Measurements from ENCODE around the gene SASH3.

DNA sequence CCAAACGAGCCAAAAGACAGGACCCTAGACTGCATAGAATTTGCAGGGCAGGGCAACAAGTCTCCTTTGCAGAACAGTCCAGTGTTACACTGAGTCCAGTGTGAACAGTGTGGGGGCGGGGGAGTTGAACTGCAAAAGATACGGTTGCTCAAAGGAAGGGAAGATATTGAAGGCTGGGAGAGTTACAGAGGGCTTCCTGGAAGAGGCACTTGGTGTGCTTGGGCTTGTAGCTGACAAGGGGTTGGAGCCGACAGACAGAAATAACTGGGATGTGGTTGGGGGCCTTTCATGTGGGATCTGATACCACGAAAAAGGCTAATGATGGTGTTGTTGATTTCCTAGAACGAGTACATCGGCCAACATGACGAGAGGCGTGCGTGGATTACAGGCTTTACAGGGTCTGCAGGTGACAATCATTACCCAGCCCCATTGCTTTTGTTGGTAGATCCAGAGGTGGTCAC lies 34.9 kb upstream of the SASH3 start:
- TF ChIP-seq, protein P1, sequence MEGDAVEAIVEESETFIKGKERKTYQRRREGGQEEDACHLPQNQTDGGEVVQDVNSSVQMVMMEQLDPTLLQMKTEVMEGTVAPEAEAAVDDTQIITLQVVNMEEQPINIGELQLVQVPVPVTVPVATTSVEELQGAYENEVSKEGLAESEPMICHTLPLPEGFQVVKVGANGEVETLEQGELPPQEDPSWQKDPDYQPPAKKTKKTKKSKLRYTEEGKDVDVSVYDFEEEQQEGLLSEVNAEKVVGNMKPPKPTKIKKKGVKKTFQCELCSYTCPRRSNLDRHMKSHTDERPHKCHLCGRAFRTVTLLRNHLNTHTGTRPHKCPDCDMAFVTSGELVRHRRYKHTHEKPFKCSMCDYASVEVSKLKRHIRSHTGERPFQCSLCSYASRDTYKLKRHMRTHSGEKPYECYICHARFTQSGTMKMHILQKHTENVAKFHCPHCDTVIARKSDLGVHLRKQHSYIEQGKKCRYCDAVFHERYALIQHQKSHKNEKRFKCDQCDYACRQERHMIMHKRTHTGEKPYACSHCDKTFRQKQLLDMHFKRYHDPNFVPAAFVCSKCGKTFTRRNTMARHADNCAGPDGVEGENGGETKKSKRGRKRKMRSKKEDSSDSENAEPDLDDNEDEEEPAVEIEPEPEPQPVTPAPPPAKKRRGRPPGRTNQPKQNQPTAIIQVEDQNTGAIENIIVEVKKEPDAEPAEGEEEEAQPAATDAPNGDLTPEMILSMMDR (optimal IDR thresholded peaks at IDR 0.05 in 1 of 3, IDR thresholded peaks at IDR 0.05 in 1 of 3, conservative IDR thresholded peaks at IDR 0.05 in 1 of 3; ENCODE audit: extremely low read depth in 1 of 3, insufficient read depth in 2 of 3, low read length in 3 of 3) = no peak
- TF ChIP-seq EZH2 (IDR thresholded peaks at IDR 0.05; ENCODE audit: low read length) = no peak
